MM.1S (cell line): Measurements from ENCODE around the gene SMAD3.
"Not testable (repeated sequence)": the region's sequence is repeated elsewhere in the genome, so short reads cannot be mapped to it uniquely, and the experiment has no call there.

Experiments used
- DNase-seq: peaks from one replicate; pipeline ENCODE4 v3.0.0-alpha.2; 2015
- H2AFZ ChIP-seq: fragments of 300-600 bp; sonication (generic); 2 replicates; pipeline ENCODE4 v1.6.0; 2016; ENCODE audit warnings: antibody characterized with exemption, low read length
- H3F3A ChIP-seq: fragments of 300-600 bp; sonication (generic); 2 replicates; pipeline ENCODE4 v1.6.1; 2016; ENCODE audit warnings: mild to moderate bottlenecking, antibody characterized with exemption, low read length, moderate library complexity, mixed read lengths; ENCODE audit not compliant: insufficient read depth
- H3K27ac ChIP-seq: fragments of 300-600 bp; sonication (generic); 2 replicates; pipeline ENCODE4 v1.5.1; 2016; ENCODE audit warnings: mild to moderate bottlenecking, low read length
- H3K27me3 ChIP-seq: fragments of 300-600 bp; sonication (generic); replicated peaks from 2 replicates; pipeline ENCODE4 v1.6.0; 2016; ENCODE audit warnings: low read length; ENCODE audit not compliant: insufficient read depth
- H3K36me3 ChIP-seq: fragments of 300-600 bp; sonication (generic); replicated peaks from 2 replicates; pipeline ENCODE4 v1.6.1; 2016; ENCODE audit warnings: mild to moderate bottlenecking, low read length, mixed read lengths; ENCODE audit not compliant: insufficient read depth
- H3K4me1 ChIP-seq: fragments of 300-600 bp; sonication (generic); 2 replicates; pipeline ENCODE4 v1.6.1; 2016; ENCODE audit warnings: low read length, mixed read lengths
- H3K4me2 ChIP-seq: fragments of 300-600 bp; sonication (generic); 2 replicates; pipeline ENCODE4 v1.6.0; 2016; ENCODE audit warnings: low read depth, low read length
- H3K4me3 ChIP-seq: fragments of 300-600 bp; sonication (generic); 2 replicates; pipeline ENCODE4 v1.5.1; 2016; ENCODE audit warnings: low read length, mixed read lengths
- H3K79me2 ChIP-seq: fragments of 300-600 bp; sonication (generic); 2 replicates; pipeline ENCODE4 v1.6.1; 2016; ENCODE audit warnings: mixed run types, low read length, mixed read lengths
- H3K9ac ChIP-seq: fragments of 300-600 bp; sonication (generic); 2 replicates; pipeline ENCODE4 v1.6.1; 2016; ENCODE audit warnings: low read length, mixed read lengths
- H3K9me2 ChIP-seq: fragments of 300-600 bp; sonication (generic); replicated peaks from 2 replicates; pipeline ENCODE4 v1.6.1; 2016; ENCODE audit warnings: mild to moderate bottlenecking, low read length, mixed read lengths; ENCODE audit not compliant: insufficient read depth
- H3K9me3 ChIP-seq: fragments of 300-600 bp; sonication (generic); replicated peaks from 2 replicates; pipeline ENCODE4 v1.6.1; 2016; ENCODE audit warnings: mild to moderate bottlenecking, low read length, mixed read lengths; ENCODE audit not compliant: insufficient read depth
- H4K20me1 ChIP-seq: fragments of 300-600 bp; sonication (generic); 2 replicates; pipeline ENCODE4 v1.6.1; 2016; ENCODE audit warnings: mild to moderate bottlenecking, low read length, moderate library complexity, mixed read lengths; ENCODE audit not compliant: insufficient read depth
- EZH2 ChIP-seq: fragments of 300-600 bp; sonication (generic); optimal IDR thresholded peaks from 2 replicates; pipeline ENCODE3; 2017; ENCODE audit warnings: low read depth, mild to moderate bottlenecking, antibody characterized with exemption, low read length, mixed read lengths
- EZH2phosphoT487 ChIP-seq: fragments of 300-600 bp; sonication (generic); IDR thresholded peaks from 2 replicates; pipeline ENCODE4 v1.6.1; 2018; ENCODE audit warnings: antibody characterized with exemption, low read length
- TF ChIP-seq, protein P1 (sequence below): fragments of 300-600 bp; sonication (generic); IDR thresholded peaks from 2 replicates; pipeline ENCODE4 v1.5.1; 2016; ENCODE audit warnings: antibody characterized with exemption, low read length, mixed read lengths

Gene SMAD3

DNA sequence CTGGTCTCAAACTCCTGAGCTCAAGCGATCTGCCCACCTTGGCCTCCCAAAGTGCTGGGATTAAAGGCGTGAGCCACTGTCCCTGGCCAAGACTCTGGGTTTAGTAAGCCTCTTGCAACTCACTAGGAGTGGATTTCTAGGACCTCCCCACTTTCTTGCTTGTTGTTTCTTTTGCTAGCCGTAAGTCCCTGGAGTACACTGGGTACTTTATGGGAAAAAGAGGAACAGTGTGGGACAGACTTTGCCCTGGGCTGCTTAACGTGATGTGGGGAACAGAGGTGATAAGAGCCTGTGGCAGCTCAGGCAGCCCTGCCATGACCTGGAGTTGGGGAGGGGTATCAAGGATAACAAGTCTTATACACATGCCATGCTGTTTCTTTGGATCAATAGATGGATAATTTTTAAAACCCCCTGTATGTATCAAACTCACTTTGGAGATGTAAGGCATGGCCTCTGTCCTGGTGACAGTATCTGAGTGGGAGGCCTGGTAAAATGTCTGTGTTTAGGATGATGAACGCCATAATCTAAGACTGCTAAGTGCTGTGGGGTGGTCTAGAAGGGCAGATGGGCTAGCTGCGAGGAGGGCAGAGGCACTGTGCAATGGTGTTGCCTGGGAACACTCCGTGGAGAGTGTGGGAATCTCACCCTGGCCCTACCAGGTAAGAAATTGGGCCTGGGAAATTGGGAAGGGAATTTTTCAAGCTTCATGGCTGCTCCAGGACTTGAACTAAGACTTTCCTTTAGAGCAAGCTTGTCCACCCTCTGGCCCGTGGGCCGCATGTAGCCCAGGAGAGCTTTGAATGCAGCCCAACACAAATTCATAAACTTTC lies 54.8 kb downstream of the SMAD3 start:
- Histone ChIP-seq H3K79me2 (peaks cover 22% of the 10 kb centered on the region; the same call in 1 of the 2 replicates), H3K9me2 (no peaks in the 10 kb centered on the region), H3F3A (no peaks in the 10 kb centered on the region), H3K36me3 (no peaks in the 10 kb centered on the region), H4K20me1 (no peaks in the 10 kb centered on the region), H3K4me2 (no peak overlapping the region), H2AFZ (no peak overlapping the region), H3K27ac (no peak overlapping the region), H3K4me3 (no peak overlapping the region), H3K4me1 (peaks cover 20% of the 10 kb centered on the region), H3K9ac (no peak overlapping the region), H3K27me3 (no peaks in the 10 kb centered on the region), H3K9me3 (no peaks in the 10 kb centered on the region)
- no peak for DNase-seq
- no peak for TF ChIP-seq EZH2phosphoT487
- TF ChIP-seq, protein P1, sequence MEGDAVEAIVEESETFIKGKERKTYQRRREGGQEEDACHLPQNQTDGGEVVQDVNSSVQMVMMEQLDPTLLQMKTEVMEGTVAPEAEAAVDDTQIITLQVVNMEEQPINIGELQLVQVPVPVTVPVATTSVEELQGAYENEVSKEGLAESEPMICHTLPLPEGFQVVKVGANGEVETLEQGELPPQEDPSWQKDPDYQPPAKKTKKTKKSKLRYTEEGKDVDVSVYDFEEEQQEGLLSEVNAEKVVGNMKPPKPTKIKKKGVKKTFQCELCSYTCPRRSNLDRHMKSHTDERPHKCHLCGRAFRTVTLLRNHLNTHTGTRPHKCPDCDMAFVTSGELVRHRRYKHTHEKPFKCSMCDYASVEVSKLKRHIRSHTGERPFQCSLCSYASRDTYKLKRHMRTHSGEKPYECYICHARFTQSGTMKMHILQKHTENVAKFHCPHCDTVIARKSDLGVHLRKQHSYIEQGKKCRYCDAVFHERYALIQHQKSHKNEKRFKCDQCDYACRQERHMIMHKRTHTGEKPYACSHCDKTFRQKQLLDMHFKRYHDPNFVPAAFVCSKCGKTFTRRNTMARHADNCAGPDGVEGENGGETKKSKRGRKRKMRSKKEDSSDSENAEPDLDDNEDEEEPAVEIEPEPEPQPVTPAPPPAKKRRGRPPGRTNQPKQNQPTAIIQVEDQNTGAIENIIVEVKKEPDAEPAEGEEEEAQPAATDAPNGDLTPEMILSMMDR: no peak
- no peak for TF ChIP-seq EZH2

DNA sequence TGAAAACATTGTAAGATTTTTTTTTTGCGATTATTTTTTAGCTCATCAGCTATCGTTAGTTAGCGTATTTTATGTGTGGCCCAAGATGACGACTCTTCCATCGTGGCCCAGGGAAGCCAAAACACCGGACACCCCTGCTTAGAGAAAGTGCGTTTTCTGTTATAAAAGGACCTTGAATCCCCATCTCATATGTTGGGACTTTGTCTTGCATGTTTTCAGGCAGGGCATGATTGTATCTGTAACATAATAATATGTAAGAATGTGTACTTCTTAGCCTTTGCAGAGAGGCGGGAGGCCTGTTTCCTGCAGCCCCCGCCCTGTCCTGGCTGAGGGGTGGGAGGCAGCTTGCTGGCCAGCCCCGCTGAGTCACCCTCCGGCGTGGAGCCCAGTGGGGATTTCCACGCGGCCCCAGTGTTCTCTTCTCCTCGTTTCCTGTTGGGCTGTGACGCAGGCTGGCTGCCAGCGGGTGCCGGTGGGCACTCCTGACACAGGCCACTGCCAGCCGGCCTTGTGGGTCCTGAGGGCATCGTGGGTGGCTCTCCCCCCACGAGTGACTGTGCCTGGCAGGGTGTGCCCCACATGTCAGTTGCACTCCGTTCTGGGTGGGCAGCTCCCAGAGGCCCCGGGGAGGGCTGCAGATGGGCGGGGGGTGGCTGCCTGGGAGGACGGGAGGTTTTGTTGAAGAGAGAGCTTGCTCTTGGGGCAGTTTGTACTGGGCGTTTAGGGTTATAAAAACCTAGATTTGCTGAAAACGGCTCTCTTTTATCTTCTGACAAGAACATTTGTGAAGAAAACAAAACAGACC lies 55.6 kb downstream of the SMAD3 start:
- no peak for DNase-seq
- no peaks in the 10 kb centered on the region for H3F3A ChIP-seq
- peaks cover 24% of the 10 kb centered on the region; the same call in 1 of the 2 replicates for H3K79me2 ChIP-seq
- H3K4me2 ChIP-seq: no peak overlapping the region
- no peak overlapping the region for H3K27ac ChIP-seq
- no peak overlapping the region for H2AFZ ChIP-seq
- H3K27me3 ChIP-seq: no peaks in the 10 kb centered on the region
- no peaks in the 10 kb centered on the region for H3K9me3 ChIP-seq
- H4K20me1 ChIP-seq: no peaks in the 10 kb centered on the region
- H3K9me2 ChIP-seq: no peaks in the 10 kb centered on the region
- H3K36me3 ChIP-seq: no peaks in the 10 kb centered on the region
- TF ChIP-seq, protein P1: no peak
- TF ChIP-seq EZH2: no peak
- no peak for TF ChIP-seq EZH2phosphoT487
- H3K4me3 ChIP-seq: no peak overlapping the region
- peaks cover 14% of the 10 kb centered on the region for H3K4me1 ChIP-seq
- H3K9ac ChIP-seq: no peak overlapping the region

DNA sequence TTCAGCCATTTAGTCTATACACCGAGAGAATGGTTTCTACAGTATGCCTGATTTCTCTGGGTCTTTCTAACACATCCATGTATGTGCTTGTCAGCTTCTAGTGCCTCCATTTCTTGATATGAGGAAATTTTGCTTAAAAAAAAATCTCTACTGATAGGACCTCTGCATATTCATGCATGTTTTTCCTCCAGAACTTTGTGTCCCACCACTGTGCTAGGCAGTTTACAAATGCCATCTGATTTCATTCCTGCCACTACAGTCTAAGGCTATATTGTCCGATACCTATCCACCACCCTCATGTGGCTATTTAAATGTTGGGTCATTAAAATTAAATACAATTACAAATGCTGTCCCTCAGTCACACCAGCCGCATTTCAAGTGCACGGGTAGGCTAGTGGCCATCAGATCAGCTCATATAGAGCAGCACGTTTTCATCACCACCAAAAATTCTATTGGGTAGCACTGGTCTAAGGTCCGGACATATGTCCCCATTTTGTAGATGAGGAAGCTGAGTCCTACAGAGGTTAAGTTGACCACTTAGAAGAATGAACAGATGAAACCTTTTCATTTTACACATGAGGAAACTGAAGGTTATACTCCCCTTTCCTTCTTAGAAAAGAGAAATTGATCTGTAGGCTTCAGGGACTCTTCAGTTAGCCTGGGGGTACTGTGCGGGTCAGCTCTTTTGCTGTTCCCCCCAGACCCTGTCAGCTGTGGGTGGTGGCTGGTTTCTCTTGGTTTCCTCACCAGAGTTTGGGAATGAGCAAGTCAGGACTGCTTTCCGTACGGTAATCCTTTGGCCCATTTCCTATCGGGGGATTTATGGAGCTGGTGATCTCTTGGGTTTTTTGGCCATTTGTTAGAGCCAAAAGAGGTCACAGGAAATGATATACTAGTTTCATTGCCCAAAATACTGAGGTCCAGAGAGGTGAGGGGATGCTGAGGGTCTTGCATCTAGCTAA lies 56.5 kb downstream of the SMAD3 start:
- no peak overlapping the region for H3K4me2 ChIP-seq
- peaks cover 24% of the 10 kb centered on the region; the same call in 1 of the 2 replicates for H3K79me2 ChIP-seq
- TF ChIP-seq EZH2: no peak
- TF ChIP-seq, protein P1: no peak
- no peak for TF ChIP-seq EZH2phosphoT487
- H3K4me3 ChIP-seq: no peak overlapping the region
- no peak overlapping the region for H2AFZ ChIP-seq
- H3K27me3 ChIP-seq: no peaks in the 10 kb centered on the region
- H3K9ac ChIP-seq: no peak overlapping the region
- no peak overlapping the region for H3K27ac ChIP-seq
- H3K9me3 ChIP-seq: no peaks in the 10 kb centered on the region
- no peaks in the 10 kb centered on the region for H3K36me3 ChIP-seq
- H4K20me1 ChIP-seq: no peaks in the 10 kb centered on the region
- peaks cover 5% of the 10 kb centered on the region for H3K4me1 ChIP-seq
- H3K9me2 ChIP-seq: no peaks in the 10 kb centered on the region
- no peaks in the 10 kb centered on the region for H3F3A ChIP-seq
- no peak for DNase-seq

DNA sequence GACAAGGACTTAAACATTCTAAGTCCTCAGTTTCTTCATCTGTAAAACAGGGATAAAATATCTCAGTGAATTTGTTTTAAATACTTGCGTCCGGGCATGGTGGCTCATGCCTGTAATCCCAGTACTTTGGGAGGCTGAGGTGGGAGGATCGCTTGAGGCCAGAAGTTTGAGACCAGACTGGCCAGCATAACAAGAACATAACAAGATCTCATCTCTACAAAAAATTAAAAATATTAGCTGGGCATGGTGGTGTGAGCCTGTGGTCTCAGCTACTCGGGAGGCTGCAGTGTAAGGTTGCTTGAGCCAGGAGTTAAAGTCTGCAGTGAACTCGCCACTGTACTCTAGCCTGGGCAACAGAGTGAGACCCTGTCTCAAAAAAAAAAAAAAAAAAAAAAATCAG lies 57.4 kb downstream of the SMAD3 start:
- not testable (repeated sequence) for H3F3A ChIP-seq

More for the DNA sequence above, 57.4 kb downstream of the SMAD3 start:
- not testable (repeated sequence) for H4K20me1 ChIP-seq, H3K27me3 ChIP-seq, H3K9me2 ChIP-seq, H3K4me1 ChIP-seq, H3K4me3 ChIP-seq, H3K4me2 ChIP-seq, H3K36me3 ChIP-seq, H2AFZ ChIP-seq, DNase-seq, H3K9me3 ChIP-seq, H3K9ac ChIP-seq, H3K27ac ChIP-seq
- peaks cover 21% of the 10 kb centered on the region; the same call in 1 of the 2 replicates for H3K79me2 ChIP-seq
